PFSK-1 (cell line): ENCODE measurements around the gene TM4SF1.

ENCODE experiments used
- FOXP2 ChIP-seq: optimal IDR thresholded peaks from 2 replicates; pipeline ENCODE3; 2011; ENCODE audit warnings: borderline replicate concordance, control low read depth, inconsistent platforms; ENCODE audit not compliant: insufficient read depth; ENCODE audit errors: extremely low read length, extremely low read depth
- POLR2AphosphoS5 ChIP-seq: IDR thresholded peaks from 2 replicates; pipeline ENCODE4 v1.6.1; 2012; ENCODE audit warnings: low read depth, mild to moderate bottlenecking, control low read depth, low read length, moderate library complexity
- REST ChIP-seq, 2 experiments: IDR thresholded peaks; 2 replicates each; pipeline versions ENCODE4 v1.6.1 to v1.8.0; 2011 to 2012; ENCODE audit warnings: low read depth in 2 of 2, low read length in 2 of 2, control low read depth in 1 of 2, inconsistent platforms in 1 of 2, mild to moderate bottlenecking in 1 of 2, moderate library complexity in 1 of 2; ENCODE audit not compliant: insufficient read depth in 1 of 2
- SIN3A ChIP-seq: IDR thresholded peaks from 2 replicates; pipeline ENCODE4 v1.6.1; 2012; ENCODE audit warnings: mild to moderate bottlenecking, low read length, moderate library complexity, borderline replicate concordance; ENCODE audit not compliant: insufficient read depth
- TAF1 ChIP-seq: IDR thresholded peaks from 2 replicates; pipeline ENCODE4 v1.6.1; 2012; ENCODE audit warnings: low read length, control low read depth, borderline replicate concordance; ENCODE audit not compliant: insufficient read depth

TM4SF1 gene

GRCh38 chr3:149362366-149362765 lies 15.1 kb downstream of the TM4SF1 start:
- TF ChIP-seq TAF1 (no peak), POLR2AphosphoS5 (no peak), REST (IDR thresholded peaks at IDR 0.05; ENCODE audit: insufficient read depth in 1 of 2, low read depth in 2 of 2, low read length in 2 of 2) (no peak), FOXP2 (no peak), SIN3A (no peak)

- TF ChIP-seq FOXP2, result no peak
- no peak for TF ChIP-seq POLR2AphosphoS5
- TF ChIP-seq REST (IDR thresholded peaks at IDR 0.05; ENCODE audit: insufficient read depth in 1 of 2, low read depth in 2 of 2, low read length in 2 of 2), result no peak
- no peak for TF ChIP-seq TAF1
- TF ChIP-seq SIN3A, result no peak
These were observed 20.8 kb downstream of the TM4SF1 start for GRCh38 chr3:149356630-149357029.

- TF ChIP-seq SIN3A (no peak), REST (IDR thresholded peaks at IDR 0.05; ENCODE audit: insufficient read depth in 1 of 2, low read depth in 2 of 2, low read length in 2 of 2) (no peak), FOXP2 (no peak), POLR2AphosphoS5 (no peak), TAF1 (no peak)
These were observed 21.3 kb downstream of the TM4SF1 start for GRCh38 chr3:149356044-149356592.

GRCh38 chr3:149353581-149354184 lies 23.8 kb downstream of the TM4SF1 start:
- TF ChIP-seq POLR2AphosphoS5 (no peak), TAF1 (no peak), SIN3A (no peak), FOXP2 (no peak), REST (IDR thresholded peaks at IDR 0.05; ENCODE audit: insufficient read depth in 1 of 2, low read depth in 2 of 2, low read length in 2 of 2) (no peak)
